Mucosa of stomach (tissue), 1 donor: Measurements from ENCODE around the gene ACACA.
A peak's percentile ranks its signal among the peaks of the same experiment; 100 is the strongest.
"Not testable (repeated sequence)": the region's sequence is repeated elsewhere in the genome, so short reads cannot be mapped to it uniquely, and the experiment has no call there.

ENCODE experiments used
- H3K27me3 ChIP-seq: one replicate; pipeline ENCODE4 v1.7.0; 2013; ENCODE audit warnings: mild to moderate bottlenecking, low read length; ENCODE audit not compliant: control insufficient read depth, insufficient read depth
- H3K36me3 ChIP-seq: one replicate; pipeline ENCODE4 v1.7.0; 2013; ENCODE audit warnings: low read length; ENCODE audit not compliant: control insufficient read depth, insufficient read depth
- H3K4me1 ChIP-seq: one replicate; pipeline ENCODE4 v1.7.0; 2013; ENCODE audit warnings: mild to moderate bottlenecking, low read length; ENCODE audit not compliant: control insufficient read depth, insufficient read depth
- H3K4me3 ChIP-seq: one replicate; pipeline ENCODE4 v1.7.0; 2013; ENCODE audit warnings: low read length
- H3K9ac ChIP-seq: one replicate; pipeline ENCODE4 v1.7.0; 2013; ENCODE audit warnings: mild to moderate bottlenecking, low read length, moderate library complexity
- H3K9me3 ChIP-seq: one replicate; pipeline ENCODE4 v1.7.0; 2013; ENCODE audit warnings: mild to moderate bottlenecking, low read length, moderate library complexity; ENCODE audit not compliant: control insufficient read depth
- donor health status: Pancreatic carcinoma.

ACACA gene

GRCh38 chr17:37406635-37407461 lies at the start of gene ACACA, which contains the start of gene TADA2A:
Gene ACACA, minus strand, starts transcription at chr17:37406836. Its CDS starts 537 bp downstream, at chr17:37406299.
Gene TADA2A, plus strand, starts transcription at chr17:37406886. Its CDS starts 4,480 bp downstream, at chr17:37411366.
- Histone ChIP-seq H3K9me3 (no peaks in the 10 kb centered on the region), H3K36me3 (no peaks in the 10 kb centered on the region), H3K27me3 (no peaks in the 10 kb centered on the region), H3K4me3 (peak within 1 kb of the TSS; percentile 86), H3K4me1 (peaks cover 8% of the 10 kb centered on the region), H3K9ac (peak within 1 kb of the TSS; percentile 84)

- Histone ChIP-seq H3K4me1 (peaks cover 18% of the 10 kb centered on the region), H3K4me3 (no peak overlapping the region), H3K36me3 (peaks cover 4% of the 10 kb centered on the region), H3K9ac (no peak overlapping the region), H3K27me3 (no peaks in the 10 kb centered on the region), H3K9me3 (no peaks in the 10 kb centered on the region)
Measured at GRCh38 chr17:37450112-37450511, 43.5 kb upstream of the ACACA start.

DNA sequence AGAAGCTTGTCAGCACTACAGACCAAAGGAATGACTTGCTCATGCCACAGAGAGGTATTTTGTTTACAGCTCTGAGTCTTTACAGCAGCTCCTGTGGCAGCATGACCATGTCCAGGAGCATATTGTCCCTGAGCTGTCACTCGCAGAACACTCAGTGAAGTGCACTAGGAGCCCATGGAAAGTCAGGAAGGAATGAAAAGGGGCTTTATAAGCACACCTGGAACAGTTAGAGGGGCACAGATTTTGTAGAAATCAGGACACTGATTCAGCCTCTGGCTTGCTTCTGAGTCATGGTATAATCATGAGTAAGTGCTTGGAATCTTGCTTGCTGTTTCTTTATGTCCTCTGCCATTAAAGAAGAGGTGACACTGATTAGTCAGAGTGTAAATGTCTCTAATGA lies 41.0 kb upstream of the ACACA start:
- H3K9me3 ChIP-seq: no peaks in the 10 kb centered on the region
- peaks cover 4% of the 10 kb centered on the region for H3K36me3 ChIP-seq
- no peak overlapping the region for H3K4me3 ChIP-seq
- no peaks in the 10 kb centered on the region for H3K27me3 ChIP-seq
- H3K9ac ChIP-seq: no peak overlapping the region
- peaks cover 13% of the 10 kb centered on the region for H3K4me1 ChIP-seq

GRCh38 chr17:37446027-37446426 lies 39.4 kb upstream of the ACACA start:
- Histone ChIP-seq H3K9me3 (no peaks in the 10 kb centered on the region), H3K4me3 (no peak overlapping the region), H3K27me3 (no peaks in the 10 kb centered on the region), H3K9ac (no peak overlapping the region), H3K4me1 (peaks cover 13% of the 10 kb centered on the region), H3K36me3 (peaks cover 4% of the 10 kb centered on the region)

DNA sequence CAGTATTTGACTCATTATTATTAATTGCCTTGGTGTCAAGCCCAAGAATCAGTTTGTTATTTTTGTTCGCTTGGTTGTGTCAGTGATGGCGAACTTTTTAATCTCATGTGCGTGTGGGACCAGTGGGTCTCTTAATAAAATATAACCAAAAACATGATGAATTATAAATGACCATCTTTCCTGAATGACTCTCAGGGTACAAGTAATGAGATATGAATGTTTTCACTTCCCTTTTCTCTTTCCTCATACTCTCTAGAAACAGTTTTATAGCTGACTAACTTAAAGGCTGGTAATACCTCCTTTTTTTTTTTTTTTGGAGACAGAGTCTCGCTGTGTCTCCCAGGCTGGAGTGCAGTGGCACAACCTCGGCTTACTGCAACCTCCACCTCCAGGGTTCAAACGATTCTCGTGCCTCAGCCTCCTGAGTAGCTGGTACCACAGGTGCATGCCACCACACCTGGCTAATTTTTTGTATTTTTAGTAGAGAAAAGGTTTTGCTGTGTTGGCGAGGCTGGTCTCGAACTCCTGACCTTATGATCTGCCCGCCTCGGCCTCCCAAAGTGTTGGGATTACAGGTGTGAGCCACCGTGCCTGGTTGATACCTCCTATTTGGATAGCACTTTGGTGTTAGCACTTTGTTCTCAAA lies 34.9 kb upstream of the ACACA start:
- not testable (repeated sequence) for H3K4me3 ChIP-seq, H3K36me3 ChIP-seq

DNA sequence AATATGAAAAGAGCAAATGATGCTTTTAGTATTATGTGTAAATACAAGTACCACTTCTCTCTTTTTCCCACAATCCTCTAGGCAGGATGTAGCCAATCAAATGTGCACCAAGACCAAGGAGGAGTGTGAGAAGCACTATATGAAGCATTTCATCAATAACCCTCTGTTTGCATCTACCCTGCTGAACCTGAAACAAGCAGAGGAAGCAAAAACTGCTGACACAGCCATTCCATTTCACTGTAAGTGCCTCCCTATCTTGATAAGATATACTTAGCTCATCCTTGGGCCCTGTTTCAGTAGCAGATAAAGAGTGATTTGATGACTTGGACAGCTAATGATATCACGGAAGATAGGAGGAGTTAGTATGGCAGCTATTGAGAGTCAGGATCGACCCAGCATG lies 33.8 kb upstream of the ACACA start:
- H3K27me3 ChIP-seq: no peaks in the 10 kb centered on the region
- H3K9me3 ChIP-seq: no peaks in the 10 kb centered on the region
- H3K36me3 ChIP-seq: peaks cover 5% of the 10 kb centered on the region
- H3K4me3 ChIP-seq: no peak overlapping the region
- H3K9ac ChIP-seq: no peak overlapping the region
- no peaks in the 10 kb centered on the region for H3K4me1 ChIP-seq

More for the DNA sequence above, 34.9 kb upstream of the ACACA start:
- H3K27me3 ChIP-seq, H3K4me1 ChIP-seq, H3K9ac ChIP-seq, H3K9me3 ChIP-seq: not testable (repeated sequence)

DNA sequence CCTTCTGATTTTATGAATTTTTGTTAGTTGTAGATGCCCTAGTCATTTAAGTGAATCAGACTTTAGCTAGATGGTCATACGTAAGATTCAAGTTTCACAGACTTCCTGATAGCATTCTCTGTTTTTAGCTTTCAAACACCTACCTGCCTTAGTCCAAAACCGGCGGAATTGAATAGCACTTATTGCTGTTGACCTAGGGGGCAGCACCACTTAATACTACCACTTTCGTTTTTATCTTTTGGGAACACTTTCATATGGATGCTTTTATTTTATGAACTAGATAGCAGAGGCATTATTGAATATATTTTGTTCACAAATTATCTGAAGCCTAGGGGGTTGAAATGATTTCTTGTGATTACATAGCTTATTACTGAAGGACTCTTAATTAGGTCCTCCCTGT lies 31.5 kb upstream of the ACACA start:
- Histone ChIP-seq H3K4me1 (no peaks in the 10 kb centered on the region), H3K36me3 (peaks cover 5% of the 10 kb centered on the region), H3K4me3 (no peak overlapping the region), H3K9me3 (no peaks in the 10 kb centered on the region), H3K27me3 (no peaks in the 10 kb centered on the region), H3K9ac (no peak overlapping the region)

DNA sequence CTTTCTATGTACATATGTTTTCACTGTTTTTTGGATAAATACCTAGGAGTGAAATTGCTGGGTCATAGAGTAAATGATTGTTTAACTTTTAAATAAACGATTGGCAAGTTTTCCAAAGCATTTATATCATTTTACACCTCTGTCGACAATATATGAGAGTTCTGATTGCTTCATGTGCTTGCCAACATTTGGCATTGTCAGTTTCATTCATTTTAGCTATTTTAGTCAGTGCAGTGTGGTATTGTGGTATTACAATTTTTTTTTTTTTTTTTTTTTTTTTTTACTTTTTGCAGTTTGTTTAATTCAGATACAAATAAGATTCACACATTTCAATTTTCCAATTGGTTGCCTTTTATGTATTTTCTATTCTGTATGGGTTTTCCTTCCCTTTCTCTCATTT lies 26.0 kb upstream of the ACACA start:
- H3K4me1 ChIP-seq: no peaks in the 10 kb centered on the region
- H3K27me3 ChIP-seq: no peaks in the 10 kb centered on the region
- no peaks in the 10 kb centered on the region for H3K9me3 ChIP-seq
- no peak overlapping the region for H3K4me3 ChIP-seq
- no peak overlapping the region for H3K9ac ChIP-seq
- H3K36me3 ChIP-seq: no peaks in the 10 kb centered on the region

DNA sequence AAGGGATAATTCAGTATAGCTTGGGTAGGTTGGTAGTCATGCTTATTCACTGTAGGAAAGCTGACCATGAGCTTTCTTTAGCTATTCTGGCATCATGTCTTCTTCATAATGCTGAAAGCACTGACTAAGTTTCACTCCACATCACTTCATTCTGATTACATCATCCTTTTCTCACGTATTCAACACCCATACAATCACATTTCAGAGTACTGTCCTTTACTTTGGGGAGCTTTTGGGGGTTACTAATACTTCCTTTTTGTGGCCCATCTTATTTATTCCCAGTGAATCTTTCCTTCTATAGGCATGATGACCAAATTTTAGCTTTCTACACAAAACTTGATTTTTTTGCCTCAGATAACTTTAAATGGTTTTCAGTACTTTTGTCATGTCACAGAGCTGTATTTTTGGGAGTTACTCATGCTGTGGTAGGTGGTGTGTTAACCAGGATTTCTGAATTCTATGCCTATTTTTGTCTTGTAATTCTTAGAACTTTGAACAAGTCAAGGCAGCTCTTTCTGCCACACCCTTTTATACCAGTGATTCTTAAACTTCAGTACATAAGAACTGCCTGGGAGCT lies 23.5 kb upstream of the ACACA start:
- H3K9me3 ChIP-seq: no peaks in the 10 kb centered on the region
- H3K9ac ChIP-seq: no peak overlapping the region
- no peaks in the 10 kb centered on the region for H3K27me3 ChIP-seq
- no peaks in the 10 kb centered on the region for H3K4me1 ChIP-seq
- H3K4me3 ChIP-seq: no peak overlapping the region
- no peaks in the 10 kb centered on the region for H3K36me3 ChIP-seq

DNA sequence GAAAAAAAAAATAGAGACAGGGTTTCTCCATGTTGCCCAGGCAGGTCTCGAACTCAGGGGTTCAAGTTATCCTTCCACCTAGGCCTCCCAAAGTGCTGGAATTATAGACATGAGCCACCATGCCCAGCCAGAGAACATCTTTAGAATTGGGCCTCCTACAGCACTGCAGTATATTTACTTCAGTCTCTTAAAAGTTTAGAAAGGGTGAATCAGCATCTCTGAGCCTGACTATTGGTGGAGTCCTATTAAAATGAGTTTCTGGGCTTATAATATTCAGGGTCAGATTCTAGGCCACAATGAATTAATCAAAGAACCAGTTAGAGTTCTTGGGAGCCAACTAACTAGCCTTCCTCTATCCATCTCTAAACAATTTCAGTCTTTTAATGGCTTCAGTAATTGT lies 22.8 kb upstream of the ACACA start:
- H3K36me3 ChIP-seq: no peaks in the 10 kb centered on the region
- H3K9ac ChIP-seq: no peak overlapping the region
- no peak overlapping the region for H3K4me3 ChIP-seq
- H3K4me1 ChIP-seq: no peaks in the 10 kb centered on the region
- H3K9me3 ChIP-seq: no peaks in the 10 kb centered on the region
- no peaks in the 10 kb centered on the region for H3K27me3 ChIP-seq

GRCh38 chr17:37429039-37429438 lies 22.4 kb upstream of the ACACA start:
- H3K9me3 ChIP-seq: no peaks in the 10 kb centered on the region
- no peaks in the 10 kb centered on the region for H3K27me3 ChIP-seq
- H3K9ac ChIP-seq: no peak overlapping the region
- H3K36me3 ChIP-seq: no peaks in the 10 kb centered on the region
- no peaks in the 10 kb centered on the region for H3K4me1 ChIP-seq
- H3K4me3 ChIP-seq: no peak overlapping the region

DNA sequence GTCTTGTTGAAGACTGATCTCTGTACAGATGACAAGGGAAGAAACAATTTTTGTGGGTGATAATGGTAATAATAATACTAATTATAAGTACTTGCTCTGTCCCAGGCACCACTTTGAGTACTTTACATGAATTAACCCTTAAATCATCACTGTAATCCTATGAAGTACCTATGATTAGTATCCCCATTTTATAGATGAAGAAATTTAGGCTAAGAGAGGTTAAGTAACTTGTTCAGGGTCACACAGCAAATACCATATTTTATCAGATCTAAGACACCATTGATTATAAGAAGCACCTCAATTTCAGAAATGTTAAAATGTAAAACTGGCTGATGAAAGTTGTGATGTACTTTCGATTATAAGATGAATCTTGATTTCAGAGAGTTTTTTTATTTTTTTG lies 18.6 kb upstream of the ACACA start:
- H3K27me3 ChIP-seq: no peaks in the 10 kb centered on the region
- H3K9me3 ChIP-seq: no peaks in the 10 kb centered on the region
- no peak overlapping the region for H3K9ac ChIP-seq
- no peak overlapping the region for H3K4me3 ChIP-seq
- H3K4me1 ChIP-seq: no peaks in the 10 kb centered on the region
- no peaks in the 10 kb centered on the region for H3K36me3 ChIP-seq
